Measurements from ENCODE around the gene HBG2.
A peak's percentile ranks its signal among the peaks of the same experiment; 100 is the strongest.

HBG2 gene

GRCh38 chr11:5247472-5248192 lies 6.9 kb downstream of the HBG2 start:
- H3K4me3 ChIP-seq (ENCODE audit: low read length), result no peak overlapping the region
- peaks cover 13% of the 10 kb centered on the region for H3K27me3 ChIP-seq (replicated peaks; ENCODE audit: control insufficient read depth, insufficient read depth, low read length)
- no peak for DNase-seq (ENCODE audit: low read depth)
- no peak overlapping the region for H3K9ac ChIP-seq (ENCODE audit: low read length)
- no peaks in the 10 kb centered on the region for H3K9me3 ChIP-seq (ENCODE audit: control insufficient read depth, low read length)
- H3K4me1 ChIP-seq (ENCODE audit: control insufficient read depth, insufficient read depth, low read length), result no peaks in the 10 kb centered on the region
- no peaks in the 10 kb centered on the region for H3K36me3 ChIP-seq (ENCODE audit: control insufficient read depth, insufficient read depth, low read length, severe bottlenecking)

DNA sequence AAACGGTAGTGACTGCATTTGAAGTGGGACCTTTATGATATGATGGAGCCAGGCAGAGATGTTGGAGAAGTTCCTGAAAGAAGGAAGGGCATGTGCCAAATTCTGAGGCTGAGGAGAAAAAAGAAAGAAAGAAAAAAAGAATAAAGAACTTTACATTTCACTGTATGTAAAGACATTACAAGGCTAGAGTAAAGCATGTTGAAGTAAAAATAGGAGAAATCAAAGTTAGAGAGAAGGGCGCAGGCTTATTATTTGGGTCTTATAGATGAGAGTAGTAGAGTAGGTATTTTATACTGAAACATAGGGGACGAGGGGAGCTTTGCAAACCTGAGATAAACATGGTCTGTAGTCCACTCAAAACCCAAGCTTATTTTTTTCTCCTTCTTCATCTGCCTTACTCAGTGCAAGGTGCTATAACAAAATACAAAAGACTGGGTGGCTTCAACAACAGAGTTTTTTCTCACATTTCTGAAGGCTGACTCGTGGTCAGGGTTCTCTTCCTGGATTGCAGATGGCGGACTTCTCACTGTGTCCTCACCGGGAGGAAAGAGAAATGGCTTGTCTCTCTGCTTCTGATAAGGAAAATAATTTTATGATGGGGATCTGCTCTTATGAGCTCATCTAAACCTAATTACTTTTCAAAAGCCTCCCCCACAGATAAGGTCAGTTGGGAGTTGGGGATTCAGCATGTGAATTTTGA lies 7.7 kb downstream of the HBG2 start:
- Histone ChIP-seq H3K4me3 (ENCODE audit: low read length) (no peak overlapping the region), H3K9ac (ENCODE audit: low read length) (no peak overlapping the region), H3K9me3 (ENCODE audit: control insufficient read depth, low read length) (no peaks in the 10 kb centered on the region), H3K27me3 (replicated peaks; ENCODE audit: control insufficient read depth, insufficient read depth, low read length) (peaks cover 6% of the 10 kb centered on the region), H3K4me1 (ENCODE audit: control insufficient read depth, insufficient read depth, low read length) (no peaks in the 10 kb centered on the region), H3K36me3 (ENCODE audit: control insufficient read depth, insufficient read depth, low read length, severe bottlenecking) (no peaks in the 10 kb centered on the region)
- DNase-seq (ENCODE audit: low read depth), result no peak

GRCh38 chr11:5245155-5245554 lies 9.4 kb downstream of the HBG2 start:
- no peaks in the 10 kb centered on the region for H3K36me3 ChIP-seq (ENCODE audit: control insufficient read depth, insufficient read depth, low read length, severe bottlenecking)
- H3K9ac ChIP-seq (ENCODE audit: low read length), result no peak overlapping the region
- H3K27me3 ChIP-seq (replicated peaks; ENCODE audit: control insufficient read depth, insufficient read depth, low read length), result peaks cover 5% of the 10 kb centered on the region
- H3K4me3 ChIP-seq (ENCODE audit: low read length), result no peak overlapping the region
- no peaks in the 10 kb centered on the region for H3K9me3 ChIP-seq (ENCODE audit: control insufficient read depth, low read length)
- no peak for DNase-seq (ENCODE audit: low read depth)
- no peaks in the 10 kb centered on the region for H3K4me1 ChIP-seq (ENCODE audit: control insufficient read depth, insufficient read depth, low read length)

DNA sequence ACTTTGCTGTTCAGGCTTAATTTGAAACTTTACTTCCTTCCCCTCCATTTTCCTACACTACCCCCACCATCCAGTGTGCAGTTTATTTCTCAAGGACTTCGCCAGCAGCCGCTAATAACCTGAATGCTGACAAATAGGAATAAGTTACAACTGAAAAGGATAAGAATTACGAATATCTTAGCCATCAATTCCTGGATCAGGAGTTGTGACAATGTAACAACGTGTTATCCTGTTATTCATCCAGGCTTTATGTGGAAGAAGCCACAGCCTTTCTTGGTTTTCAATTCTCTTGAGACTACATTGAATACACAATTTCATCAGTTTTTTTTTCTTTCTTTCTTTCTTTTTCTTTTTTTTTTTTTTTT lies 10.8 kb downstream of the HBG2 start:
- H3K9ac ChIP-seq (ENCODE audit: low read length), result no peak overlapping the region
- no peaks in the 10 kb centered on the region for H3K9me3 ChIP-seq (ENCODE audit: control insufficient read depth, low read length)
- H3K4me1 ChIP-seq (ENCODE audit: control insufficient read depth, insufficient read depth, low read length), result no peaks in the 10 kb centered on the region
- H3K27me3 ChIP-seq (replicated peaks; ENCODE audit: control insufficient read depth, insufficient read depth, low read length), result peaks cover 5% of the 10 kb centered on the region
- H3K4me3 ChIP-seq (ENCODE audit: low read length), result no peak overlapping the region
- DNase-seq (ENCODE audit: low read depth), result no peak
- H3K36me3 ChIP-seq (ENCODE audit: control insufficient read depth, insufficient read depth, low read length, severe bottlenecking), result no peaks in the 10 kb centered on the region

DNA sequence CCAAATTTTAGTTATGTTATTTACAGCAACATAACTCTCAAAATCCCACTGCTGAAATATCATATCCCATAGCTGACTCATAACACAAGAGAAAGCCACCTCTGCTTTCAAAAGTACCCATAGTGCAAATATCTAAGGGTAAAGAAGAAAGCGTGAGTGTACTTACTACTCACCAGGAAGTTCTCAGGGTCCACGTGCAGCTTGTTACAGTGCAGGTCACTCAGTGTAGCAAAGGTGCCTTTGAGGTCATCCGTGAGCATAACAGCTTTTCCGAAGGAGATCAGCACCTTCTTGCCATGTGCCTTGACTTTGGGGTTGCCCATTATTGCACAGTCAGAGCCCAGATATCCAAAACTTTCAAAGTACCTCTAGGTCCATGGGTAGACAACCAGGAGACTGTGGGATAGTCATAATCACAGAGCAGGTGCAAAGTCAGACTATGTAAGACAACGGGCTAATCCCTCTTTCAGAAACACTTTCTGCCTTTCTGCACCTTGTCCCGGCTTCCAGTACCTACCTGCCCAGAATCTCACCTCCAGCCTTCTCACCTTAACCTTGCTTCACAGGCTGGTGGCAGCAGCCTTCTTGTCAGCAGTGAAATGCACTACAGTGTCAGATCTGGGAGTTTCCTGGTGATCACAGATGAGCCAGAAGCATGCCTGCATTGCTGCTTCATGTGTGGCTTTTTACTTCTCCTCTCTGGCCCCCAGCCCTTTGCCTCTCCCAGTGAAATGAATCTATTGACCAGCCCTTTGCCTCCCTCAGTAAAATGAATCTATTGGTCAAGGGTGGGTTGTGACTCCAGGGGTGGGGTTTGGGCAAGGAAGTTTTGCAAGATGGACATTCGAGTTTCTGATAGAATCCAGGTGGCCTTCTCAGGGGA lies 11.4 kb downstream of the HBG2 start:
- DNase-seq (ENCODE audit: low read depth), result peak; percentile 14
- Histone ChIP-seq H3K27me3 (replicated peaks; ENCODE audit: control insufficient read depth, insufficient read depth, low read length) (peaks cover 5% of the 10 kb centered on the region), H3K4me3 (ENCODE audit: low read length) (no peak overlapping the region), H3K4me1 (ENCODE audit: control insufficient read depth, insufficient read depth, low read length) (no peaks in the 10 kb centered on the region), H3K9me3 (ENCODE audit: control insufficient read depth, low read length) (no peaks in the 10 kb centered on the region), H3K9ac (ENCODE audit: low read length) (no peak overlapping the region), H3K36me3 (ENCODE audit: control insufficient read depth, insufficient read depth, low read length, severe bottlenecking) (no peaks in the 10 kb centered on the region)

DNA sequence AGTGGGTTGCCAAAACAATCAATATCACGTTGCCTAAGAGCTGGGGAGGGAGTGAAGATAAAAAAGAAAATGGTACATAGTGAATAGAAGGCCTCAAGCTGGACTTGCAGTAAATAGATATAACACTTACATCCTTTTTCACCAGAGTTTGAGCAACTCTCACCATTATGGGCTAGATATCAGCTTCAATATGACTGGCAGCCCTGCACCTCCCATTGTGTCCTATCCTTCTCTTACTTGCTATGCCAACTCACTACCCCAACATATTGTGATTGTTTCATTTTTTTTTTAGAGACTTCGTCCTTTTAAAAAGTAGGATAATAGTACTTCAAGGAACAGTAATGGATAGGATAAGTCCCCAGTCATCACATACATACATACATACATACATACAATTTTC lies 12.4 kb downstream of the HBG2 start:
- Histone ChIP-seq H3K4me1 (ENCODE audit: control insufficient read depth, insufficient read depth, low read length) (no peaks in the 10 kb centered on the region), H3K9me3 (ENCODE audit: control insufficient read depth, low read length) (no peaks in the 10 kb centered on the region), H3K4me3 (ENCODE audit: low read length) (no peak overlapping the region), H3K36me3 (ENCODE audit: control insufficient read depth, insufficient read depth, low read length, severe bottlenecking) (no peaks in the 10 kb centered on the region), H3K9ac (ENCODE audit: low read length) (no peak overlapping the region), H3K27me3 (replicated peaks; ENCODE audit: control insufficient read depth, insufficient read depth, low read length) (peaks cover 5% of the 10 kb centered on the region)
- DNase-seq (ENCODE audit: low read depth), result no peak

- Histone ChIP-seq H3K9ac (ENCODE audit: low read length) (no peak overlapping the region), H3K9me3 (ENCODE audit: control insufficient read depth, low read length) (no peaks in the 10 kb centered on the region), H3K4me3 (ENCODE audit: low read length) (no peak overlapping the region), H3K27me3 (replicated peaks; ENCODE audit: control insufficient read depth, insufficient read depth, low read length) (peaks cover 5% of the 10 kb centered on the region), H3K36me3 (ENCODE audit: control insufficient read depth, insufficient read depth, low read length, severe bottlenecking) (no peaks in the 10 kb centered on the region), H3K4me1 (ENCODE audit: control insufficient read depth, insufficient read depth, low read length) (no peaks in the 10 kb centered on the region)
- DNase-seq (ENCODE audit: low read depth), result no peak
These were observed 13.1 kb downstream of the HBG2 start for GRCh38 chr11:5241458-5241857.

- Histone ChIP-seq H3K27me3 (replicated peaks; ENCODE audit: control insufficient read depth, insufficient read depth, low read length) (peaks cover 5% of the 10 kb centered on the region), H3K9ac (ENCODE audit: low read length) (no peak overlapping the region), H3K9me3 (ENCODE audit: control insufficient read depth, low read length) (no peaks in the 10 kb centered on the region), H3K36me3 (ENCODE audit: control insufficient read depth, insufficient read depth, low read length, severe bottlenecking) (no peaks in the 10 kb centered on the region), H3K4me3 (ENCODE audit: low read length) (no peak overlapping the region), H3K4me1 (ENCODE audit: control insufficient read depth, insufficient read depth, low read length) (no peaks in the 10 kb centered on the region)
- DNase-seq (ENCODE audit: low read depth), result no peak
These were observed 14.1 kb downstream of the HBG2 start for GRCh38 chr11:5240458-5240857.

- no peaks in the 10 kb centered on the region for H3K36me3 ChIP-seq (ENCODE audit: control insufficient read depth, insufficient read depth, low read length, severe bottlenecking)
- H3K4me1 ChIP-seq (ENCODE audit: control insufficient read depth, insufficient read depth, low read length), result no peaks in the 10 kb centered on the region
- no peak overlapping the region for H3K9ac ChIP-seq (ENCODE audit: low read length)
- peaks cover 5% of the 10 kb centered on the region for H3K27me3 ChIP-seq (replicated peaks; ENCODE audit: control insufficient read depth, insufficient read depth, low read length)
- DNase-seq (ENCODE audit: low read depth), result no peak
- H3K4me3 ChIP-seq (ENCODE audit: low read length), result no peak overlapping the region
- H3K9me3 ChIP-seq (ENCODE audit: control insufficient read depth, low read length), result no peaks in the 10 kb centered on the region
These were observed 14.5 kb downstream of the HBG2 start for GRCh38 chr11:5240056-5240455.

DNA sequence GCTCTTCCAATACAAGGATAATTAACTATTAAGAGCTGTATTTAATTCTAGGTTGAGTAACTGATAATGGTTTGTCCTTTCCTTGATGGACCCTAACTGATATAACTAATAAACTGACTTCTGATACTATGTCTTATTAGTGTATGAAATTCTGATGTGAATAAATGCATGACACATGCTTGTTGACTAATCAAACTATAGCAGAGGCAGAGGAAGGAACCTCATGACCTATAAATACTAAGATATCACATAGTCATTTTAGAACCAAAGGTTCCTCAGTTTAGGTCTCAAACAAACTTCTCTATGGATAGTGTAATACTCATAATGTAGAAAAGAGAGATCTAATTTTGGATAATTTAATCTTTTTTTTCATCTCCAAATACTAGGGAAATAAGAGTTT lies 15.5 kb downstream of the HBG2 start:
- Histone ChIP-seq H3K9ac (ENCODE audit: low read length) (no peak overlapping the region), H3K27me3 (replicated peaks; ENCODE audit: control insufficient read depth, insufficient read depth, low read length) (no peaks in the 10 kb centered on the region), H3K4me3 (ENCODE audit: low read length) (no peak overlapping the region), H3K9me3 (ENCODE audit: control insufficient read depth, low read length) (no peaks in the 10 kb centered on the region), H3K4me1 (ENCODE audit: control insufficient read depth, insufficient read depth, low read length) (no peaks in the 10 kb centered on the region), H3K36me3 (ENCODE audit: control insufficient read depth, insufficient read depth, low read length, severe bottlenecking) (no peaks in the 10 kb centered on the region)
- no peak for DNase-seq (ENCODE audit: low read depth)

DNA sequence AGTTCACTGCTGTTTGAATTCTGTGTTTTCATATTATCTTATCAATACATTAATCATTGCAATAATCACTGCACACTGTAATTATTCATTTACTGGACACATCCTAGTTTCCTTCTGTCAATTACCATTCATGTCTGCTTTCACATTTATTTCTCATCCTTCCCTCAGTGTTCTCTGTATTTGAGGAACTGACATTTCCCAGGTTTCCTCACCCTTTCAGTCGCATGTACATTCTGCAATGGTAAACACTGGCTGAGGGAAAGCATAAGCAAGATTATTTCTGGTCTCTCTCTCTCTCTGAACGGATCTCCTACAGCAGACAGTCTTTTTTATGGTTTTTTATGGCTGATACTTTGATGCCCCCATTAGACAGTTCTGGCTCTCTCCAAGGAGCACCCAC lies 16.1 kb downstream of the HBG2 start:
- no peak for DNase-seq (ENCODE audit: low read depth)

More for the DNA sequence above, 16.1 kb downstream of the HBG2 start:
- no peak overlapping the region for H3K4me3 ChIP-seq (ENCODE audit: low read length)
- H3K36me3 ChIP-seq (ENCODE audit: control insufficient read depth, insufficient read depth, low read length, severe bottlenecking), result no peaks in the 10 kb centered on the region
- no peaks in the 10 kb centered on the region for H3K9me3 ChIP-seq (ENCODE audit: control insufficient read depth, low read length)
- no peak overlapping the region for H3K9ac ChIP-seq (ENCODE audit: low read length)
- H3K4me1 ChIP-seq (ENCODE audit: control insufficient read depth, insufficient read depth, low read length), result no peaks in the 10 kb centered on the region
- no peaks in the 10 kb centered on the region for H3K27me3 ChIP-seq (replicated peaks; ENCODE audit: control insufficient read depth, insufficient read depth, low read length)
